HCT116 (cell line): ENCODE results near the gene SMPX. TPM values are rescaled to one million over a fixed set of nuclear protein-coding genes. Genes with fewer than 3 reads are reported as not detected.

Experiments
- ATAC-seq: fragments of 200-7000 bp; cut with Tn5 transposase; 2 replicates; pipeline ENCODE4 v1.9.1; 2020; ENCODE audit warnings: mild to moderate bottlenecking, moderate library complexity
- BruUV-seq: library from RNA; stranded (reverse); fragments of 400-500 nt; replicated peaks from 2 replicates; lab custom pipeline; 2021; lab: Mats Ljungman, UMichigan
- CTCF ChIA-PET: fragments of 300-600 bp; sonication (Branson Sonifier 250); formaldehyde crosslinking; loops from one replicate; lab custom pipeline; 2021; ENCODE audit warnings: antibody characterized with exemption; lab: Charles Lee
- POLR2A ChIA-PET: fragments of 300-600, 350-600 bp; sonication (Branson Sonifier 250); formaldehyde crosslinking; loops from one replicate; lab custom pipeline; 2021; ENCODE audit warnings: antibody characterized with exemption; lab: Charles Lee
- RAD21 ChIA-PET, 2 experiments: fragments of 300-600 bp; sonication (Branson Sonifier 250); formaldehyde crosslinking; loops; one replicate each; lab custom pipeline; 2023; ENCODE audit warnings: low total read pairs in 2 of 2; ENCODE audit not compliant: uncharacterized antibody in 2 of 2, unreplicated experiment in 2 of 2, low non-redundant PET in 1 of 2; lab: Charles Lee
- DNase-seq: peaks from one replicate; pipeline ENCODE4 v3.0.0-alpha.2; 2010; ENCODE audit warnings: low read depth, low spot score
- H2AFZ ChIP-seq: fragments of 200-600 bp; shearing (Covaris generic), sonication (generic); 2 replicates; pipeline ENCODE4 v1.6.1; 2017; ENCODE audit warnings: low read depth, mixed run types, mixed read lengths, antibody characterized with exemption, low read length; ENCODE audit not compliant: poor library complexity, severe bottlenecking
- H3K27ac ChIP-seq: 2 replicates; pipeline ENCODE4 v1.5.1; 2012; ENCODE audit warnings: low read depth, low read length
- H3K27me3 ChIP-seq: fragments of 200-600 bp; sonication (generic); 2 replicates; pipeline ENCODE4 v1.6.1; 2016; ENCODE audit warnings: mixed run types, low read length, mixed read lengths; ENCODE audit not compliant: insufficient read depth
- H3K36me3 ChIP-seq, 2 experiments: fragments of 200-500 bp in 1 of 2; fragments of 200-600 bp in 1 of 2; sonication (Bioruptor generic) in 1 of 2; sonication (generic) in 1 of 2; 2 replicates each; pipeline versions ENCODE4 v1.5.1 to v1.6.1; 2014 to 2016; ENCODE audit warnings: low read length in 2 of 2, inconsistent platforms in 1 of 2, mixed read lengths in 1 of 2, mixed run types in 1 of 2; ENCODE audit not compliant: insufficient read depth in 2 of 2, control insufficient read depth in 1 of 2
- H3K4me1 ChIP-seq, 2 experiments: fragments of 200-600 bp in 1 of 2; sonication (generic) in 1 of 2; 2 replicates each; pipeline versions ENCODE4 v1.5.1 to v1.6.1; 2012 to 2017; ENCODE audit warnings: low read length in 2 of 2, inconsistent platforms in 1 of 2, mild to moderate bottlenecking in 1 of 2, mixed read lengths in 1 of 2, mixed run types in 1 of 2, moderate library complexity in 1 of 2; ENCODE audit not compliant: insufficient read depth in 2 of 2, control insufficient read depth in 1 of 2
- H3K4me2 ChIP-seq: fragments of 200-600 bp; sonication (generic); 2 replicates; pipeline ENCODE4 v1.6.1; 2017; ENCODE audit warnings: mixed run types, low read length, mixed read lengths
- H3K4me3 ChIP-seq, 2 experiments: fragments of 200-600 bp in 1 of 2; sonication (generic) in 1 of 2; replicated peaks in 1 of 2; 2 replicates each; pipeline ENCODE4 v1.5.1; 2011 to 2016; ENCODE audit warnings: low read length in 2 of 2, control low read depth in 1 of 2, low read depth in 1 of 2, mild to moderate bottlenecking in 1 of 2, mixed read lengths in 1 of 2, mixed run types in 1 of 2
- H3K79me2 ChIP-seq: fragments of 200-600 bp; sonication (generic); 2 replicates; pipeline ENCODE4 v1.6.1; 2017; ENCODE audit warnings: mild to moderate bottlenecking, mixed run types, low read length, moderate library complexity, mixed read lengths; ENCODE audit not compliant: insufficient read depth
- H3K9ac ChIP-seq: fragments of 200-600 bp; sonication (generic); 2 replicates; pipeline ENCODE4 v1.6.1; 2016; ENCODE audit warnings: low read length, mixed read lengths
- H3K9me2 ChIP-seq: fragments of 200-600 bp; sonication (generic), shearing (Covaris generic); 2 replicates; pipeline ENCODE4 v1.6.1; 2017; ENCODE audit warnings: mixed run types, mild to moderate bottlenecking, moderate library complexity; ENCODE audit not compliant: insufficient read depth
- H3K9me3 ChIP-seq, 2 experiments: fragments of 200-500 bp in 1 of 2; fragments of 200-600 bp in 1 of 2; sonication (Bioruptor generic) in 1 of 2; sonication (generic) in 1 of 2; 2 replicates each; pipeline ENCODE4 v1.6.1; 2014 to 2017; ENCODE audit warnings: low read length in 2 of 2, mixed read lengths in 2 of 2, inconsistent platforms in 1 of 2, low read depth in 1 of 2, mild to moderate bottlenecking in 1 of 2, mixed run types in 1 of 2, moderate library complexity in 1 of 2; ENCODE audit not compliant: control insufficient read depth in 1 of 2, insufficient read depth in 1 of 2
- H4K20me1 ChIP-seq: fragments of 200-600 bp; sonication (generic), shearing (Covaris generic); 2 replicates; pipeline ENCODE4 v1.6.1; 2017; ENCODE audit warnings: mixed run types, mild to moderate bottlenecking, moderate library complexity; ENCODE audit not compliant: insufficient read depth
- ATF3 ChIP-seq: IDR thresholded peaks from 2 replicates; pipeline ENCODE4 v1.6.1; 2012
- CBX3 ChIP-seq: IDR thresholded peaks from 2 replicates; pipeline ENCODE4 v1.6.1; 2012; ENCODE audit warnings: low read depth
- CEBPB ChIP-seq: IDR thresholded peaks from 2 replicates; pipeline ENCODE4 v1.6.1; 2012; ENCODE audit warnings: low read depth
- ELF1 ChIP-seq: IDR thresholded peaks from 2 replicates; pipeline ENCODE4 v1.6.1; 2012; ENCODE audit warnings: low read depth, borderline replicate concordance
- EZH2 ChIP-seq: fragments of 200-600 bp; sonication (generic); IDR thresholded peaks from 2 replicates; pipeline ENCODE4 v1.6.1; 2017; ENCODE audit warnings: antibody characterized with exemption, mixed run types
- EZH2phosphoT487 ChIP-seq: fragments of 200-600 bp; IDR thresholded peaks from 2 replicates; pipeline ENCODE4 v1.6.1; 2018; ENCODE audit warnings: antibody characterized with exemption, borderline replicate concordance
- FOSL1 ChIP-seq: IDR thresholded peaks from 2 replicates; pipeline ENCODE4 v1.6.1; 2012; ENCODE audit warnings: low read depth
- JUND ChIP-seq: IDR thresholded peaks from 2 replicates; pipeline ENCODE4 v1.6.1; 2012
- POLR2A ChIP-seq: IDR thresholded peaks from 2 replicates; pipeline ENCODE4 v1.7.0; 2011; ENCODE audit warnings: borderline replicate concordance; ENCODE audit not compliant: insufficient read depth, insufficient read length; ENCODE audit errors: extremely low read depth
- POLR2AphosphoS5 ChIP-seq: IDR thresholded peaks from 2 replicates; pipeline ENCODE4 v1.6.1; 2011; ENCODE audit warnings: mild to moderate bottlenecking, low read depth, low read length, moderate library complexity
- RAD21 ChIP-seq: IDR thresholded peaks from 2 replicates; pipeline ENCODE4 v1.6.1; 2012; ENCODE audit warnings: low read depth, mild to moderate bottlenecking
- SIN3A ChIP-seq: IDR thresholded peaks from 2 replicates; pipeline ENCODE4 v1.6.1; 2012; ENCODE audit warnings: low read depth
- SP1 ChIP-seq: IDR thresholded peaks from 2 replicates; pipeline ENCODE4 v1.6.1; 2012; ENCODE audit warnings: low read depth
- SRF ChIP-seq: IDR thresholded peaks from 2 replicates; pipeline ENCODE4 v1.6.1; 2012; ENCODE audit warnings: low read depth
- TCF7L2 ChIP-seq: IDR thresholded peaks from 2 replicates; pipeline ENCODE4 v1.7.0; 2011; ENCODE audit warnings: borderline replicate concordance, inconsistent platforms; ENCODE audit not compliant: insufficient read depth, insufficient read length; ENCODE audit errors: extremely low read depth
- YY1 ChIP-seq: IDR thresholded peaks from 2 replicates; pipeline ENCODE4 v1.6.1; 2011; ENCODE audit warnings: low read length, low read depth, moderate library complexity, mild to moderate bottlenecking; ENCODE audit not compliant: insufficient replicate concordance; ENCODE audit errors: extremely low read depth
- ZBTB33 ChIP-seq: IDR thresholded peaks from 2 replicates; pipeline ENCODE4 v1.6.1; 2011; ENCODE audit warnings: mild to moderate bottlenecking, low read length, moderate library complexity; ENCODE audit not compliant: insufficient replicate concordance; ENCODE audit errors: extremely low read depth
- ZFX ChIP-seq: fragments of 450-650 bp; IDR thresholded peaks from 2 replicates; pipeline ENCODE4 v1.6.1; 2017
- intact Hi-C: fragments of 100-400 bp; cut with micrococcal nuclease; formaldehyde crosslinking; loops from 2 replicates; pipeline ENCODE4 v1.10.0; 2022
- total RNA-seq: library from RNA; stranded (reverse); gene quantifications from one replicate; pipeline ENCODE4 v1.2.1, GENCODE V29; 2021; ENCODE audit not compliant: unreplicated experiment
- TF ChIP-seq, protein P1 (sequence below), 3 experiments: fragments of 200-600 bp in 1 of 3; sonication (generic) in 1 of 3; IDR thresholded peaks in 2 of 3; conservative IDR thresholded peaks in 1 of 3; 2 replicates each; pipeline ENCODE4 v1.5.1; 2012 to 2017; ENCODE audit warnings: low read depth in 2 of 3, low read length in 2 of 3, antibody characterized with exemption in 1 of 3, borderline replicate concordance in 1 of 3, control low read depth in 1 of 3, mild to moderate bottlenecking in 1 of 3, mixed read lengths in 1 of 3, mixed run types in 1 of 3, moderate library complexity in 1 of 3; ENCODE audit not compliant: insufficient read depth in 1 of 3
- TF ChIP-seq, protein P2 (sequence below): IDR thresholded peaks from 2 replicates; pipeline ENCODE4 v1.6.1; 2012; ENCODE audit warnings: low read depth

Gene SMPX
- total RNA-seq, 1 experiment from 2014 or later: 0.59 TPM

GRCh38 chrX:21744060-21744459, 13.9 kb downstream of the SMPX start:
- DNase-seq: no peak
- BruUV-seq: no TSS peak

More at GRCh38 chrX:21744060-21744459, 13.9 kb downstream of the SMPX start:
- no peaks in the 10 kb centered on the region for H3K36me3 ChIP-seq
- ChIA-PET CTCF (no interaction called here), POLR2A (no interaction called here), RAD21 (no interaction called here)
- H3K4me3 ChIP-seq: no peak overlapping the region
- TF ChIP-seq ATF3 (no peak), TCF7L2 (no peak), RAD21 (no peak), POLR2AphosphoS5 (no peak), POLR2A (no peak), JUND (no peak), EZH2phosphoT487 (no peak), SRF (no peak), EZH2 (no peak), SIN3A (no peak), ELF1 (no peak), CBX3 (no peak), ZBTB33 (no peak), YY1 (no peak), CEBPB (no peak), ZFX (no peak), SP1 (no peak), FOSL1 (no peak)
- TF ChIP-seq, protein P1, sequence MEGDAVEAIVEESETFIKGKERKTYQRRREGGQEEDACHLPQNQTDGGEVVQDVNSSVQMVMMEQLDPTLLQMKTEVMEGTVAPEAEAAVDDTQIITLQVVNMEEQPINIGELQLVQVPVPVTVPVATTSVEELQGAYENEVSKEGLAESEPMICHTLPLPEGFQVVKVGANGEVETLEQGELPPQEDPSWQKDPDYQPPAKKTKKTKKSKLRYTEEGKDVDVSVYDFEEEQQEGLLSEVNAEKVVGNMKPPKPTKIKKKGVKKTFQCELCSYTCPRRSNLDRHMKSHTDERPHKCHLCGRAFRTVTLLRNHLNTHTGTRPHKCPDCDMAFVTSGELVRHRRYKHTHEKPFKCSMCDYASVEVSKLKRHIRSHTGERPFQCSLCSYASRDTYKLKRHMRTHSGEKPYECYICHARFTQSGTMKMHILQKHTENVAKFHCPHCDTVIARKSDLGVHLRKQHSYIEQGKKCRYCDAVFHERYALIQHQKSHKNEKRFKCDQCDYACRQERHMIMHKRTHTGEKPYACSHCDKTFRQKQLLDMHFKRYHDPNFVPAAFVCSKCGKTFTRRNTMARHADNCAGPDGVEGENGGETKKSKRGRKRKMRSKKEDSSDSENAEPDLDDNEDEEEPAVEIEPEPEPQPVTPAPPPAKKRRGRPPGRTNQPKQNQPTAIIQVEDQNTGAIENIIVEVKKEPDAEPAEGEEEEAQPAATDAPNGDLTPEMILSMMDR (IDR thresholded peaks at IDR 0.05 in 2 of 3, conservative IDR thresholded peaks at IDR 0.05 in 1 of 3; ENCODE audit: borderline replicate concordance in 1 of 3, insufficient read depth in 1 of 3, low read depth in 2 of 3, low read length in 2 of 3): no peak
- TF ChIP-seq, protein P2, sequence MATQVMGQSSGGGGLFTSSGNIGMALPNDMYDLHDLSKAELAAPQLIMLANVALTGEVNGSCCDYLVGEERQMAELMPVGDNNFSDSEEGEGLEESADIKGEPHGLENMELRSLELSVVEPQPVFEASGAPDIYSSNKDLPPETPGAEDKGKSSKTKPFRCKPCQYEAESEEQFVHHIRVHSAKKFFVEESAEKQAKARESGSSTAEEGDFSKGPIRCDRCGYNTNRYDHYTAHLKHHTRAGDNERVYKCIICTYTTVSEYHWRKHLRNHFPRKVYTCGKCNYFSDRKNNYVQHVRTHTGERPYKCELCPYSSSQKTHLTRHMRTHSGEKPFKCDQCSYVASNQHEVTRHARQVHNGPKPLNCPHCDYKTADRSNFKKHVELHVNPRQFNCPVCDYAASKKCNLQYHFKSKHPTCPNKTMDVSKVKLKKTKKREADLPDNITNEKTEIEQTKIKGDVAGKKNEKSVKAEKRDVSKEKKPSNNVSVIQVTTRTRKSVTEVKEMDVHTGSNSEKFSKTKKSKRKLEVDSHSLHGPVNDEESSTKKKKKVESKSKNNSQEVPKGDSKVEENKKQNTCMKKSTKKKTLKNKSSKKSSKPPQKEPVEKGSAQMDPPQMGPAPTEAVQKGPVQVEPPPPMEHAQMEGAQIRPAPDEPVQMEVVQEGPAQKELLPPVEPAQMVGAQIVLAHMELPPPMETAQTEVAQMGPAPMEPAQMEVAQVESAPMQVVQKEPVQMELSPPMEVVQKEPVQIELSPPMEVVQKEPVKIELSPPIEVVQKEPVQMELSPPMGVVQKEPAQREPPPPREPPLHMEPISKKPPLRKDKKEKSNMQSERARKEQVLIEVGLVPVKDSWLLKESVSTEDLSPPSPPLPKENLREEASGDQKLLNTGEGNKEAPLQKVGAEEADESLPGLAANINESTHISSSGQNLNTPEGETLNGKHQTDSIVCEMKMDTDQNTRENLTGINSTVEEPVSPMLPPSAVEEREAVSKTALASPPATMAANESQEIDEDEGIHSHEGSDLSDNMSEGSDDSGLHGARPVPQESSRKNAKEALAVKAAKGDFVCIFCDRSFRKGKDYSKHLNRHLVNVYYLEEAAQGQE: no peak
- H3K9me3 ChIP-seq: no peaks in the 10 kb centered on the region
- H3K9ac ChIP-seq: no peak overlapping the region
- no peaks in the 10 kb centered on the region for H3K4me1 ChIP-seq
- intact Hi-C loops: no loop called here
- no peaks in the 10 kb centered on the region for H3K79me2 ChIP-seq
- no peak overlapping the region for H3K27ac ChIP-seq
- no peak for ATAC-seq
- no peaks in the 10 kb centered on the region for H3K9me2 ChIP-seq
- no peaks in the 10 kb centered on the region for H4K20me1 ChIP-seq
- no peak overlapping the region for H2AFZ ChIP-seq
- H3K4me2 ChIP-seq: no peak overlapping the region
- H3K27me3 ChIP-seq: no peaks in the 10 kb centered on the region
